HG03342 (cell line): ENCODE data around the gene TMC4.
"Not testable (repeated sequence)": the region's sequence is repeated elsewhere in the genome, so short reads cannot be mapped to it uniquely, and the experiment has no call there.

Experiments
- ATAC-seq: cut with Tn5 transposase; IDR thresholded peaks from one replicate; pipeline ENCODE4 v1.9.1; 2021; ENCODE audit warnings: mild to moderate bottlenecking, moderate library complexity; ENCODE audit not compliant: unreplicated experiment

TMC4 gene

DNA sequence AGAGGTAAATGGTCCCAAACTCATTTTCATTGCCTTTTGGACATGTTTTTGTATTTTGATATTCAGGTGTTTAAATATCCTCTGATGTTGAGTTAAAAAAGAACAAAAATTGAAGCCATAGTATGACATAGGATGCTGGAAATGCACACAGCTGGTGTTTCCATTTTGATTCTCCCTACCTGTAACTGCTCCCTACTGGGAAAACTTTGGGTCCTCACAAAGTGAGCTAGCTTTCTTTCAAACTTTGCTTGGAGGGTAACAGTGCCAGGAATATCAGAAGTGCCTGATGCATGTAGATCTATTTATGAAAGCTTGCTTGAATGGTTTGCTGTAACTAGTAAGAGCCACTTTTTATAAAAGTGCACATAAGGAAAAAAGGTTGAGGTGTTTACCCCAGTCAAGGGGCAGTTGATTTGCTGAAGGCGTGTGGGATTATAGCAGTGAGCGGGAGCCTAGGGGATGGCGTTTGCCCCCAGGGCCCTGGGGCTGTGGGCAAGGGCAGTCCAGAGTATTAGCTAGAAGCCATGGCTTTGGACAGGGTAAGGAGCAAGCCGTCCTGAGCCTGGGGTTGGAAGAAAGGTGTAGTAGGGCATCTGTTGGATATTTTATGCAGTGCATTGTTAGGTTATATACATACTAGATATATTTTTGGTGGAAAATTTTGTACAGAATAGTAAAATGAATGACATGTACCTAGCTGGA is 32.0 kb upstream of the TMC4 start:
- no peak for ATAC-seq

DNA sequence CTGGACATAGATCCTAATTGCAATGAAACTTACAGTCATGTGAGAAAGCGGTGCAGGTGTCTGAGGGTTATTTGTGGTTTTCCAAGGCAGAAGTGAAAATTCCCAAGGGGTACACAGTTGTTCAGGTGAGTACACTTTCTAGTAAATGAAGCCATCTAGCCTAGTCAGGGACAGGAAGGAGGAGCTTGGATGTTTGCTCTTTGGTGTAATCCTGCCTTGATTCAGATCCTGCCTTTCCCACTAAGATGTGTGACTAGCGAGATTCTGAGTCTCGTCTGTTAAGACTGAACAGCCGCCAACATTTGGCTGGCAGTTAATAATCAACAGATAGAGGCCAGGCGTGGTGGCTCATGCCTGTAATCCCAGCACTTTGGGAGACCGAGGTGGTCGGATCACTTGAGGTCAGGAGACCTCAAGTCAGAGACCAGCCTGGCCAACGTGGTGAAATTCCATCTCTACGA is 30.2 kb upstream of the TMC4 start:
- no peak for ATAC-seq

DNA sequence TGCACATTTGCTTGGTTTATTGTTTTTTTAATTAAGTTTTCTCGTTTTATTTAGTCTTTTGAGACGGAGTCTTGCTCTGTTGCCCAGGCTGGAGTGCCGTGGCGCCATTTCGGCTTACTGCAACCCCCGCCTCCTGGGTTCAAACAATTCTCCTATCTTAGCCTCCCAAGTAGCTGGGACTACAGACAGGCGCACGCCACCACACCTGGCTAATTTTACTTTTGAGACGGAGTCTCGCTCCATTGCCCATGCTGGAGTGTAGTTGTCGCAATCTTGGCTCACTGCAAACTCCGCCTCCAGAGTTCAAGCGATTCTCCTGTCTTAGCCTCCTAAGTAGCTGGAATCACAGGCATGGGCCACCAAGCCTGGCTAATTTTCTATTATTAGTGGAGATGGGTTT is 29.0 kb upstream of the TMC4 start:
- no peak for ATAC-seq

DNA sequence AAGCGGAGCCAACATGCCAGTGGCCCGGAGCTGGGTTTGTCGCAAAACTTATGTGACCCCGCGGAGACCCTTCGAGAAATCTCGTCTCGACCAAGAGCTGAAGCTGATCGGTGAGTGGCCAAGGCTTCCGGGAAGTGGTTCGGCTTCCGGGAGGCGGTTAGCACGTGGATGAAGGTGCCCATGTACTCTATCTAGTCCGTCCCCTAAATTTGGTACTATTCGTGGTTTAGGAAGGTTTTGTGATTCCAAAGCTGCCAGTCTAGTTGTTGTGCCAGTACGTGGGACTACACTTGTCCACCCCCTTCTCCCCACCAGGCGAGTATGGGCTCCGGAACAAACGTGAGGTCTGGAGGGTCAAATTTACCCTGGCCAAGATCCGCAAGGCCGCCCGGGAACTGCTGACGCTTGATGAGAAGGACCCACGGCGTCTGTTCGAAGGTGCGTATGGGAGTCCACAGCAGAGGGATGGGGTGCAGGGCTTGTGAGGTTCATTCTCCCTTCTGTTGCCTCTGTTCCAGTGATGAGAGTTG is 28.3 kb upstream of the TMC4 start:
- no peak for ATAC-seq

DNA sequence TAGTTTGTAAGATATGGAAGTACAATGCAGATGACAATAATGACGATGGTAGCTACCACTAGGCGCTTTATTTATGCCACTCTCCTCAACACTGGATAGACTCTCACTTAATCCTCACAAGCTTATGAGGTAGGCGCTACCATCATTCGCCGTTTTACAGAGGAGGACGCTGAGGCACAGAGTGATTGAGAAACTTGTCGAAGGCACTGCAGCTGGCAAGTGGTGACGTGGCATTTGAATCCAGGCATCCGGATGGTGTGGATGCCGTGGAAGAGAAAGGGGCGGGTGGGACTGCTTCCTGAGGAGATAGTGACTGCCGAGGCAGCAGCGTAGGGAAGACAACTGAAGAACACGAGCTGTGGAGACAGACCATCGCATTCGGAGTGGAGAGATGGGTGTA is 26.4 kb upstream of the TMC4 start:
- no peak for ATAC-seq

DNA sequence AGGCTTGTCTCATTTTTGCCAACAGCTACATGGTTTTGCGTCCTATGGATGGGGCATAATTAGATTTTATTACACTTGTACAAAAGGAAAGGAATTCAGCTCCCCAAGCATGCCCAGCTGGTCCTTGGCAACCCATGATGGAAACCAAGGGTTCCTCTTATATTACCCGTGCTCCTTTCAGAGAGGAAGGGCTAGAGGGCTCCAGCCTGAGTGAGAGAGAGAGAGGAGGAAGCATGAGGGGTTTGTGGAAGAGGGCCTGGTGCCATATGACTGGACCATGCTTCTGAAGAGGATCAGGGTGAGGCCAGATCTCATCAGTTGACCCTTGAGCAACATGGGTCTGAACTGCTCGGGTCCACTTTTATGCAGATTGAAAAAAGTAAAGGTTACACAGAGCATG is 24.2 kb upstream of the TMC4 start:
- ATAC-seq: no peak

DNA sequence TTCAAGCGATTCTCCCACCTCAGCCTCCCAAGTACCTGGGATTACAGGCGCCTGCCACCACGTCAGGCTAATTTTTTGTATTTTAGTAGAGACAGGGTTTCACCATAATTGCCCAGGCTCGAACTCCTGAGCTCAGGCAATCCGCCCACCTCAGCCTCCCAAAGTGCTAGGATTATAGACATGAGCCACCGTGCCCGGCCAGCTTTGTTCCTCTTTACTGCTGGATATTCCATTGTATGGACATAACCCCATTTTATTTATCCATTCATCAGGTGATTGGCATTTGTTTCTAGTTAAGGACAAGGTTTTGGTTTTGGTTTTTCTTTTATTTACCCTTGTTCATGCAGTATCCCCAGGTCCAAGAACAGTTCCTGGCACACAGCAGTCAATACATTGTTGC is 23.6 kb upstream of the TMC4 start:
- no peak for ATAC-seq

DNA sequence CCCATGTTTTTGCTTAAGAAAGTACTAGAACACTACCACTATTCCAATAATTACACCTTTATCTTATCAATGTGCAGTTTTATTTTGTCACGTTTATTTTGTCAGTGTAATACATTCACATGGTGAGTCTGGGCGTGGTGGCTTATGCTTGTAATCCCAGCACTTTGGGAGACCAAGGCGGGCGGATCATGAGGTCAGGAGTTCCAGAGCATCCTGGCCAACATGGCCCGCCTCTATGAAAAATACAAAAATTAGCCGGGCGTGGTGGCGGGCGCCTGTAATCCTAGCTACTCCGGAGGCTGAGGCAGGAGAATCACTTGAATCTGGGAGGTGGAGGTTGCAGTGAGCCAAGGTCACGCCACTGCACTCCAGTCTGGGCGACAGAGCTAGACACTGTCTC is 21.5 kb upstream of the TMC4 start:
- not testable (repeated sequence) for ATAC-seq

DNA sequence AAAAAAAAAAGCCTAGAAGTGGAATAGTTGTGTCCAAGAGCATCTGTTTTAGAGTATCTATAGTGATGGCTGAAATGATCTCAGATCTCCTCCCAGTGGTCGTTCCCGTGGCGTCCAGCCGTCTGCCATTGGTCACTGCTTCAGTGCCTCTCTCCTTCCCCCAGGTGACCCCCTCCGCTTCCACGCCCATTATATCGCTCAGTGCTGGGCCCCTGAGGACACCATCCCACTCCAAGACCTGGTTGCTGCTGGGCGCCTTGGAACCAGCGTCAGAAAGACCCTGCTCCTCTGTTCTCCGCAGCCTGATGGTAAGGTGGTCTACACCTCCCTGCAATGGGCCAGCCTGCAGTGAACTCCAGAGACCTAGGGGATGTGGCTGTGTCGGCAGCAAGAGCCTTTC is 20.1 kb upstream of the TMC4 start:
- ATAC-seq: no peak

DNA sequence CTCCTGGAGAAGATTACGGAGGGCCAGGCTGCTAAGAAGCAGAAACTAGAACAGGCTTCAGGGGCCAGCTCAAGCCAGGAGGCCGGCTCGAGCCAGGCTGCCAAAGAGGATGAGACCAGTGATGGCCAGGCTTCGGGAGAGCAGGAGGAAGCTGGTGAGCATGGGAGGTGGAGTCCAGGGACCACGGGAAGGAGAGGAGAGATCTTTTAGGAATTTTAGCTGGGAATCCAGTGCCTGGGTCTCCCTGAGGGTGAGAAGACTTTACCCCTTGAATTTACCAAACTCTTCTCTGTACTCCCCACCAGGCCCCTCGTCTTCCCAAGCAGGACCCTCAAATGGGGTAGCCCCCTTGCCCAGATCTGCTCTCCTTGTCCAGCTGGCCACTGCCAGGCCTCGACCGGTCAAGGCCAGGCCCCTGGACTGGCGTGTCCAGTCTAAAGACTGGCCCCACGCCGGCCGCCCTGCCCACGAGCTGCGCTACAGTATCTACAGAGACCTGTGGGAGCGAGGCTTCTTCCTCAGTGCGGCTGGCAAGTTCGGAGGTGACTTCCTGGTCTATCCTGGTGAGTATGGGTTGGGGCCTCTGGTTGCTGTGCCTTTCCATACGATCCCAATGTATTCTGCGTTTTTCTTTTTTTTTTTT is 19.0 kb upstream of the TMC4 start:
- ATAC-seq: no peak

DNA sequence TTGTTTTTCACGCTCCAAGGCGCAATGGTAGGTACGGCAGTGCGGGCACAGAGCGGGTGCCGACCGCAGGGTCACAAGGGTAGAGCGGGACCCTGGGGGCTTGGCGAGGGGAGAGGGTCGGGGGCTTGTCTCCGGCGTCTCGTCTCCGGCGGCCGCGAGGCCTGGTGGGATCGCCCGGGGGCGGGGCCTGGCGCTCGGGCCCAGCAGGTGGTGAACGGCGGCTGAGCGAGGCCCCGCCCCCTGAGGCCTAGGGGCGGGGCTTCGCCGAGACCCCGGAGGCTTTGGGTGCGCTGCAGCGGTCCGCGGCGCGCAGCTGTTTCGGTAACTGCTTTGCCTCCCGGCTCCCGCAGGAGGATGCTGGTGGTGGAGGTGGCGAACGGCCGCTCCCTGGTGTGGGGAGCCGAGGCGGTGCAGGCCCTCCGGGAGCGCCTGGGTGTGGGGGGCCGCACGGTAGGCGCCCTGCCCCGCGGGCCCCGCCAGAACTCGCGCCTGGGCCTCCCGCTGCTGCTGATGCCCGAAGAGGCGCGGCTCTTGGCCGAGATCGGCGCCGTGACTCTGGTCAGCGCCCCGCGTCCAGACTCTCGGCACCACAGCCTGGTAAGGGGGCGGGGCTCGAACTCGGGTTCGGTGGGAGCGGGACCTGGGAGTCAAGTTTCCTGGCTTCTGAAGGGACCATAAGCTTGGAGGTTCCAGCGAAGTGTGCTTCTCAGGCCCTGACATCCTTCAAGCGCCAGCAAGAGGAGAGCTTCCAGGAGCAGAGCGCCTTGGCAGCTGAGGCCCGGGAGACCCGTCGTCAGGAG is 18.3 kb upstream of the TMC4 start, which contains the start of gene TSEN34:
TSS of gene TSEN34 (plus strand) at position 298 of the 800 bp plus-strand sequence. CDS start at position 355, 57 bp downstream.
- peak; percentile 29 for ATAC-seq

DNA sequence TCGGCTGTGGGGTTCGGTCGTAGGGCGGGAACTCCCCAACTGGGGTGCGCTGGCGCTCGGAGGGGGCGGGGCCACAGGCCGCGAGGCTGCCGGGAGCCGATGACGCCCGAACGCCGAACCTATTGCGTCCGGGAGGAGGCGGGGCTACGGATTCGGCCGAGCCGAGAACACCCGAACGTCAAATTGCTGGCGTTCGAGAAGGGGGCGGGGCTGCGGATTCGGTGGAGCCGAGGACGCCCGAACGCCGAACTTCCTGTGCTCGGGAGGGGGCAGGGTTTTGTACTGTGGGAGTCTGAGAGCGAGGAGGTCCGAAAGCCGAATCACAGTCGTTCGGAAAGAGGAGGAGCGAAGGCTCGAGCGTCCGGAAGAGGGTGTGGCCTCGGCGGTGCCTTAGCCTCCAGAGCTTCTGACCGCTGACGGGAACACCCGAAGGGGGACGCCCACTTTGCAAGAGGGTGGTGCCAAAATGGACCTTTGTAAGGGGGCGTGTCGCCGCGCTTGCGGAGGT is 17.6 kb upstream of the TMC4 start:
- peak; percentile 39 for ATAC-seq

DNA sequence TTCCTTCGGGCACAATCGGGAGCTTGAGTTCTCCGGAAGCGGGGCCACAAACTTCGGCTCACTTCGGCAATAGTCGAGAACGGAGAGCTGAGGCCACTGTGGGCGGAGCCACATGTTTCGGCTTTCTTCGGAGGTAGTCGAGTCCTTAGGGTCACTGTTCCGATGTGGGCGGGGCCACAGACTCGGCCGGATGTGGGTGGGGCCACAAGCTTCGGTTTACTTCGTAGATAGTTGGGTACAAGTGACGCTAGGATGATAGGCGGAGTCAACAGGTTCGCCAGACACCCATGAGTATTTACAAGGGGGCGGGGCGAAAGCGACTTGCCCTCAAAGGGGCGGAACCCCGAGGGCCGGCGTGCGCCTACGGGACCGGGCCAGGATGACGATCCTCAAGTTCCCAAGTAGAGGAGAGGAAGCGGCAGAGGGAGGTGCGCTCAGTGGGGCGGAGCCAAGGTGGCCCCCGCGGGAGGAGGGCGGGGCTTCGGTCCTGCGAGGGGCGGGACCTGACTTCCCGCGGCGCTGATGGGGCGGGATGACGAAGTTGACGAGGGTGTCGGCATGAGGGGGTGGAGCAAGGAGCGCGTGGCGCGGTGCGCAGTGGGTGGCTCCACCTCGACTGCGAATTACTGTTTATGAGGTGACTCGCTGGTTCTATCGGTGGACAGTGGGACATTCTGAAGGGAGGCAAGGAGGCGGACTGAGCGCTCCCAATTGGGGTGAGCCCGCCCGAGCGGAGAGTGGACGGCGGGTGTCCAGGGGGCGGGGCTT is 17.0 kb upstream of the TMC4 start:
- peak; percentile 43 for ATAC-seq

DNA sequence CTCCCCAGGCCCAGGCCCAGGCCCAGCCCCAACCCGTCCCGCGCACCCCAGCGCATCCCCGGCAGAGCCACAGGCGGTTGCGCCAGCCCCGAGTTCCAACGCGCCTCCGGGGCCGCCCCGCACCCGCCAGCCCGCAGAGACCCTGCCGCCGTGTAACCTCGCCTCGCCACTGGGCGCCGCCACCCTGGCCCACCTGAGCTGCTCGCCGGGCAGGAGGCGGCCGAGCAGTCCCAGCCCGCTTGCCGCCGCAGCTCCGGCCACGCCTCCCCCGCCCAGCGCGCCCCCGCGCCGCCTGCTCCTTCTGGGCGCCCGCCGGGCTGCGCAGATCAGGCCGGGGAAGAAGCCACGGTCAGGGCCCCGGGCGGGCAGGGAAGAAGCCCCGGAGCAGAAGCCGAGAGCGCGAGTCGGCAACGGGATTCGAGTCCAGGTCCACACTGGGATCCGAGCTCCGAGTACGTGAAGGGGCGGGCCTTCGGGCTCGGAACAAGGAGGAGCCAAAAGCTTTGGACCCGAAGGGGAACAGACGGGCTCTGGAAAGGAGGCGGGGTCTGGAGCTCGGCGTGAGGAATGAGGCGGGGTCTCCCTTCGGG is 16.3 kb upstream of the TMC4 start, which contains the start of gene MBOAT7:
TSS of gene MBOAT7 (minus strand) at position 436 of the 590 bp plus-strand sequence. CDS start 1,072 bp downstream, outside the sequence.
- ATAC-seq: peak; percentile 20

DNA sequence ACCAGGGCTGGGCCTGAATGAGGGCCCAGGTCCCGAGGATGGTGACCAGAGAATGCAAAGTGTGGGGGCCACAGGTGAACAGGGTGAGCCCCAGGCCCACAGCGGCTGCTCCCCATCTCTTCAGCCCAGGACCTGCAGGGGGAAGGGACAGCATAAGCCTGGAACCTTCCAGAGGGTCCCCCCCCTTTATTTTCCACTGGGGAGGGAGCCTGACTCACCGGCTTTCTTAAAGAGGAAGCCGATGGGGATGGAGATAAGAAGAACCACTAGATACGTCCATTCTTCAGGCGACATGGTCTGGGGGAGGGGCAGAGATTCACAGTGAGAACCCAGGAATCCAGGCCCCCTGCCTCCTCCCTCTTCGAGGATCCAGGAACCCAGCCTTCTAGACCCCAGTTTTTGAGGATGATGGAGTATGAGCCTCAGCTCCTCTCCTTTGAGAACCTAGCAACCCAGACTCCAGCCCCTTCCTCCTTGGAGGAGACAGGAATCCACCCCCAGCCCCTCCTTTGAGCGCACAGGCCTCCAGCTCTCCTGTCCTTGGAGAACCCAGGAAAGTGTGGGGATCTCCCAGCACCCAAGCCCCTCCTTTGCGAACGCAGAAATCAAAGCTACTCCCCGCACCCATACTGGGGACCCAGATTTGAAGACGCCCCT is 15.4 kb upstream of the TMC4 start:
- no peak for ATAC-seq

DNA sequence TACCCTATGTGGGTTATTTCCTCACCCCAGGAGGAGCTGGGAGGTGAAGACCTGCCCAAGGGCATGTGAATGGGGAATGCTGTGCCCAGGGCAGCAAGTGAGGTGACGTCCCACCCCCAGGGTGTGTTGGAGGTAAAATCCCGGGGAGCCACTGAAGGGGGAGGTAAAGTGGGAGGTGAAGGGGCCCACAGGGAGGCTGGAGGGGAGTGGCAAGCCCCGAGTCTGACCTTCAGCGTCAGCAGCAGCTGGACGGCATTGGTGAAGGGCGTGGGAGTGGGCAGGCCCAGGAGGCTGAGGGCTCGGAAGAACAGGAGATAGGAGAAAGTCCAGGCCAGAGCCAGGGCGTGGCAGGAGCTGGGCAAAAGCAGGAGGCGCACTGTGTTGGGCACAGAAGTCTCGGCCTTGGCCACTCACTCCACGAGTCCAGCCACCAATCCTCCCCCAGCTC is 14.0 kb upstream of the TMC4 start:
- ATAC-seq: no peak

DNA sequence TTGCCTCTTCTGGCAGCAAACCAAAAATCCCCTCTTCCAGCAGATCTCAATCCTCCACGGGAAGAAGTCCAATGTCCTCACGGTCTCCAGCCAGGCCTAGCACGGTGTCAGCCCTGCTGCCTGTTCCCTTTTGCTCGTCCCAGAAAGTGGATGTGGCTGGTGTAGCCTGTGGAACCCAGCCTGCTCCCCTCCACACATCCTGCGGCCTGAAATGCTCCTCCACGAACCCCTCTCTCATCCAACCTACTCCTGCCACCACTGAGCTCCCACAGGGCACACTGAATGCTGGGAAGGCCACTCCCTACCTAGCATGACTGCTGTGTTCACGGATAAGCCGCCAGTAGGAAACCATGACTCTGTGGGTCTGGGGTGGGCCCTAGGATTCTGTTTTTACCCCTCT is 13.4 kb upstream of the TMC4 start:
- no peak for ATAC-seq

DNA sequence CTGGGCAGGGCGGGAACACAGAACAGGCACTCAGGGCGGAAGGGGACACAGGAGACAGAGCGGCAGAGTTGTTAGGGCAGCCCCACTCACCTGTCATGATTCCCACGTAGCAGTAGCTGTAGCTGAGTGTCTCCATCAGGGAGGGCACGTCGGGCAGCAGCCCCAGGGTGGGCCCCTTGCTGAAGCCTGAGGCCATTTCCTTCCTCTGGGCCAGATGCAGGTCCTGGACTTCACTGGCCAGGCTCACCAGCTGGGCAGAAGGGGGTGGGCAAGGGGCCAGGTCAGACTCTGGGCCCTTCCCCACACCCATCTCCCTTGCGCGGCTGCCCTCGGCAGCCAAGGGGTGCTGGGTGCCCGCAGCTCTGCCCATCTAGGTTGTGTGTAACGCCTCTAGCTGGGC is 10.5 kb upstream of the TMC4 start:
- ATAC-seq: no peak

DNA sequence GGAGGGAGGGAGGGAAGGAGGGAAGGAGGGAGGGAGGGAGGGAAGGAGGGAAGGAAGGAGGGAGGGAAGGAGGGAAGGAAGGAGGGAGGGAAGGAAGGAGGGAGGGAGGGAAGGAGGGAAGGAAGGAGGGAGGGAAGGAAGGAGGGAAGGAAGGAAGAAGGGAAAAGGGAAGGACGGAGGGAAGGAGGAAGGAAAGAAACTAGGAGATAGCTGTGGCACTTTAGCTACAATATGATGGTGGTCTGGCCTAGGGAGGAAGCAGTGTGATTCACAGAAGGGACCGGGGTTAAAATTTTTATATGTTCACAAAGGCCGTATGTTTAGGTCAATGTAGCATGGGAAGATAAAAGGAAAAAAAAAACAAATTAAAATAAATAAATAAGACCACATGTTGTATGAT is 8.9 kb upstream of the TMC4 start:
- not testable (repeated sequence) for ATAC-seq
